ENCODE data around the gene SNRPB2.

Gene SNRPB2

GRCh38 chr20:16729565-16730460 is at the start of gene SNRPB2:
TSS of gene SNRPB2 (plus strand) at chr20:16730026. CDS start at chr20:16731703, 1,677 bp downstream.
- peaks cover 46% of the 10 kb centered on the region for H3K36me3 Mint-ChIP-seq
- peak within 1 kb of the TSS; percentile 99 for H3K27ac Mint-ChIP-seq
- DNase-seq (ENCODE audit: low spot score in 2 of 2), result peak; percentile 69 to 90
- peak; percentile 93 for ATAC-seq
- peaks cover 54% of the 10 kb centered on the region for H3K4me1 Mint-ChIP-seq
- H3K9me3 Mint-ChIP-seq, result peaks cover 4% of the 10 kb centered on the region
- H3K4me3 Mint-ChIP-seq, result peak within 1 kb of the TSS; percentile 98

GRCh38 chr20:16684416-16684815 is 45.4 kb upstream of the SNRPB2 start:
- no peaks in the 10 kb centered on the region for H3K9me3 Mint-ChIP-seq
- H3K4me1 Mint-ChIP-seq, result no peaks in the 10 kb centered on the region
- no peaks in the 10 kb centered on the region for H3K36me3 Mint-ChIP-seq
- ATAC-seq, result no peak
- no peak overlapping the region for H3K27ac Mint-ChIP-seq
- H3K4me3 Mint-ChIP-seq, result no peak overlapping the region
- no peak for DNase-seq (ENCODE audit: low spot score in 2 of 2)

GRCh38 chr20:16689906-16690305 is 39.9 kb upstream of the SNRPB2 start:
- H3K36me3 Mint-ChIP-seq, result no peaks in the 10 kb centered on the region
- DNase-seq (ENCODE audit: low spot score in 2 of 2), result no peak
- ATAC-seq, result no peak
- no peaks in the 10 kb centered on the region for H3K4me1 Mint-ChIP-seq
- no peak overlapping the region for H3K4me3 Mint-ChIP-seq
- no peaks in the 10 kb centered on the region for H3K9me3 Mint-ChIP-seq
- H3K27ac Mint-ChIP-seq, result no peak overlapping the region

- H3K4me3 Mint-ChIP-seq, result no peak overlapping the region
- no peaks in the 10 kb centered on the region for H3K36me3 Mint-ChIP-seq
- DNase-seq (ENCODE audit: low spot score in 2 of 2) (no peak), ATAC-seq (no peak)
- no peaks in the 10 kb centered on the region for H3K4me1 Mint-ChIP-seq
- H3K27ac Mint-ChIP-seq, result no peak overlapping the region
- no peaks in the 10 kb centered on the region for H3K9me3 Mint-ChIP-seq
These were observed 38.4 kb upstream of the SNRPB2 start for GRCh38 chr20:16691381-16691780.

DNA sequence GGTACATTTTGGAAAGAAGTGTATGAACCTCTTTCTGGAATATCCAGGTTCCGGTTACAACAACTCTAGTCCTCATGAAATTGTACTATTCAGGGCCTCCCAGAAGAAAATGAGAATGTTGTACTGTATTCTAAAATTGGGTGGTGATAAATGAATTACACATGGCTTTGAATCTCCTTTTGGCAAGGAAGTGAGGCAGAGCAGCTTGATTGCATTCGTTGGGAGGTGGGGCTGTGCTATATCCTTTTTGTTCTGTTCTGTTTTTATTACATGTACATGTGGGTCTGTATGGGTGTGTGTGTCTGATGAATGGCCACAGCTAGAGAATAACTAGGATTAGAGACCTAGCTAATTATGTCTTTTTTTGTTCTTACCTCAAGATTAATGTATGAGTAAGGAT is 37.8 kb upstream of the SNRPB2 start:
- no peak overlapping the region for H3K27ac Mint-ChIP-seq
- H3K4me1 Mint-ChIP-seq, result no peaks in the 10 kb centered on the region
- DNase-seq (ENCODE audit: low spot score in 2 of 2), result no peak
- no peaks in the 10 kb centered on the region for H3K36me3 Mint-ChIP-seq
- H3K4me3 Mint-ChIP-seq, result no peak overlapping the region
- no peaks in the 10 kb centered on the region for H3K9me3 Mint-ChIP-seq
- no peak for ATAC-seq

DNA sequence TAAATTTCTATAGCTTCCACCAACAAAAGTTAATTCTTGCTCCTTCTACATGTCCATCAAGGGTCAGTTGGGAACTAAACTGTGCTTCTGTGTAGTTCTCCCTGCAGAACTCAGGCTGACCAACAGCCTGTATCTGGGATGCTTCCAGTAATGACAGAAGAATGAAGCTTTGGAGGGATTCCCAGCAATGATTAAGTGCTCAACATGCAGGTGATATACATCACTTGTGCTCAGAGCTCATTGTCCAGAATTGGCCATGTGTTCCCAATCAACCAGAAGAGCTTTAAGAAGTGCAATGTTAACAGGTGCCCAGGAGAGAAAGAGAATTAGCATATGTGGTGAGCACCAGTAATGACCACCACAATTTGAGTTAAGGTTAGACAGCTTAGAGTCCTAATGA is 37.4 kb upstream of the SNRPB2 start:
- ATAC-seq (no peak), DNase-seq (ENCODE audit: low spot score in 2 of 2) (no peak)
- H3K4me1 Mint-ChIP-seq, result no peaks in the 10 kb centered on the region
- no peak overlapping the region for H3K27ac Mint-ChIP-seq
- no peaks in the 10 kb centered on the region for H3K9me3 Mint-ChIP-seq
- H3K4me3 Mint-ChIP-seq, result no peak overlapping the region
- no peaks in the 10 kb centered on the region for H3K36me3 Mint-ChIP-seq

GRCh38 chr20:16693278-16693677 is 36.5 kb upstream of the SNRPB2 start:
- no peaks in the 10 kb centered on the region for H3K36me3 Mint-ChIP-seq
- H3K4me1 Mint-ChIP-seq, result no peaks in the 10 kb centered on the region
- H3K9me3 Mint-ChIP-seq, result no peaks in the 10 kb centered on the region
- no peak for ATAC-seq
- H3K27ac Mint-ChIP-seq, result no peak overlapping the region
- H3K4me3 Mint-ChIP-seq, result no peak overlapping the region
- DNase-seq (ENCODE audit: low spot score in 2 of 2), result no peak

DNA sequence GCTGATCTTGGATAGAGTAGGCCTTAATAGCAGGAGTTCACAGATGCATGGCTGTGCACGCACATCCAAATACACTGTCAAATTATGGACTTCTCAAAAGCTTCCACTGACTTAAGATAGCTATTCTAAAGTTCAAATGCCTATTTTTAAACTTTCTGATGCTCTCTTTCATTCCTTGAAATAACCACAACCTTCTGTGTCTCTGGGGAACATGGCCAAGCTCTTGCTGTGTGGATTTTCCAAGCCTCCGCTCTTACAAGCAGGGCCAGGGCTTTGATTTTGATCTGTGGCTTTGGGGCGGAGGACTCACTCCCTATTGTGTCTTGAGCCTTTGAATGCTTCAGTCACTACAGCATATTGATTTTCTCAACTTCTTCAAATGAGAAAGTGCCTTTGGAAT is 35.7 kb upstream of the SNRPB2 start:
- Mint-ChIP-seq H3K4me1 (no peaks in the 10 kb centered on the region), H3K4me3 (no peak overlapping the region), H3K9me3 (no peaks in the 10 kb centered on the region), H3K27ac (no peak overlapping the region), H3K36me3 (no peaks in the 10 kb centered on the region)
- DNase-seq (ENCODE audit: low spot score in 2 of 2) (no peak), ATAC-seq (no peak)

GRCh38 chr20:16695628-16696027 is 34.2 kb upstream of the SNRPB2 start:
- Mint-ChIP-seq H3K9me3 (no peaks in the 10 kb centered on the region), H3K4me3 (no peak overlapping the region), H3K36me3 (no peaks in the 10 kb centered on the region), H3K27ac (no peak overlapping the region), H3K4me1 (no peaks in the 10 kb centered on the region)
- DNase-seq (ENCODE audit: low spot score in 2 of 2) (no peak), ATAC-seq (no peak)

- no peak for ATAC-seq
- Mint-ChIP-seq H3K9me3 (no peaks in the 10 kb centered on the region), H3K36me3 (no peaks in the 10 kb centered on the region), H3K4me3 (no peak overlapping the region), H3K27ac (no peak overlapping the region), H3K4me1 (no peaks in the 10 kb centered on the region)
- no peak for DNase-seq (ENCODE audit: low spot score in 2 of 2)
These were observed 30.5 kb upstream of the SNRPB2 start for GRCh38 chr20:16699293-16699692.

DNA sequence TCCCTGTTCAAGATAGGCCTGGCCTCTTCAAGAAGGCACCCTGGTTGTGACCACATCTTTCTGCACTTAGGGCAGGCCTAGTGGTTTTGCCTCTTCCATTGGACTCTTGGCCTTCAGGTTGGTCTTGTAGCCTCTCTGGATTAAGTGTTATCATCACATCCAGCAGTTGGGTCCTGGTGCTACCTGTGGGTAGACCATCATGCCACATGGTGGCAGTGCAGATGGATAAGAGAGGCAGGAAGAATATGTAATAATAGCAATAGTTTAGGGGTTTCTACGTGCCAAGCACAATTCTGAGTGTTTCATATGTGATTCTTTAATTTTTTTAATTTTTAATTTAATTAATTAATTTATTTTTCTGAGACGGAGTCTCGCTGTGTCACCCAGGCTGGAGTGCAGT is 28.5 kb upstream of the SNRPB2 start:
- DNase-seq (ENCODE audit: low spot score in 2 of 2), result peak in 1 of 2 donors; percentile 52
- Mint-ChIP-seq H3K9me3 (no peaks in the 10 kb centered on the region), H3K4me3 (no peak overlapping the region), H3K36me3 (no peaks in the 10 kb centered on the region), H3K4me1 (no peaks in the 10 kb centered on the region), H3K27ac (no peak overlapping the region)
- ATAC-seq, result peak; percentile 52

DNA sequence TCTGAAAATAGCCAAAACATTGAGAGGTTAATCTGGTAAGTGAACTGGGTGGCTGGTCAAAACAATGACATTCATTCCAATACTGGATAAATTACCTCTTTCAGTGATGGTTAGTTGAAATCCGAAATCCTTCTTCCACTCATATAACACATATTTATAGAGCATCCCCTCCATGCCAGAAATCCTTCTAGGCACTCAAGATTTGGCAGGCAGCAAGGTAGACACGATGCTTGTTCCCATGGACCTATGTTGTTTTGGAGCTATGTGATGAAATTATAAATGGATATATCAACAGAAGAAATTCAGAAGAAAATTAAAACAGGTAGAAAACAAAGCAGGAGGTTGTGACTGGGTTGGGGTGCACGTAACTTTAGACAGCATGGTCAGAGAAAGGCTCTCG is 26.3 kb upstream of the SNRPB2 start:
- DNase-seq (ENCODE audit: low spot score in 2 of 2) (no peak), ATAC-seq (no peak)
- Mint-ChIP-seq H3K4me1 (peaks cover 10% of the 10 kb centered on the region), H3K4me3 (no peak overlapping the region), H3K27ac (no peak overlapping the region), H3K9me3 (no peaks in the 10 kb centered on the region), H3K36me3 (no peaks in the 10 kb centered on the region)

DNA sequence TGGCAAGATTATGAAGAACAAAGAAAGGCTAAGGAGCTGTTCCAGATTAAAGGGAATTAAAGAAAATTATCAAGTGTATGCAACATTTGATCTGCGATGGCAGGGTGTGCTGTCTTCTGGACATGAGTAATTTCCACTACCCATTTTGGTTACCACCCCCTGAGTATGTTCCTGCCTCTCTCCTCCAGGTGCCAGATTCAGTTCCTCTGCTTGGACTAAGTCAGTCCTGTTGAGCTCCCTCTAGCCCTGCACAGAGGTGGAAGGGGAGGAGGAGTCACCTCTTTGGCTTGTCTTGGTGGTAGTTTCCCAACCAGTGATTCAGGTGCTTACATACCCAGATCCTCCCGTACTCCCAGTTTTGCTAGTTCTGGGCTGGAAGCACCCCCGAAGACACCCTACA is 22.2 kb upstream of the SNRPB2 start:
- Mint-ChIP-seq H3K27ac (no peak overlapping the region), H3K4me1 (peaks cover 20% of the 10 kb centered on the region), H3K36me3 (no peaks in the 10 kb centered on the region), H3K4me3 (no peak overlapping the region), H3K9me3 (no peaks in the 10 kb centered on the region)
- DNase-seq (ENCODE audit: low spot score in 2 of 2) (no peak), ATAC-seq (peak; percentile 57)

DNA sequence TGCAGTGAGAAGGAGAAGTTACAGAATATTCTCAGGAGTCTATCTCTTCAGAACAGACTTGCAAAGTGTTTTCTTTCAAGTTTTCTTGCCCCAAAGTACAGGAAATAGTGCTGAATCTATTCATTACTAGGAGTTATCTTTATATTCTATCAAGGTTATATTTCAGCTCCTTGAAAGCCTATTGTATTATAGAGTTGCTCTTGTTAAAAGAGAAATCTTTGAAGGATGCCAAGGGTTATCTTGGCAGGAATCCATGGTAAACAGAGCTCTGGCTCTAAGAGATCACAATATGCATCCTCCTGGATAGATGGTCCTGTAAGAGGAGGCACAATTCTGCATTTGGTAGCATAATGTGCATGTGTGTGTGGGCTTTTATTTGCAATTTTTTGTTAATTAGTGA is 21.2 kb upstream of the SNRPB2 start:
- Mint-ChIP-seq H3K4me3 (no peak overlapping the region), H3K27ac (no peak overlapping the region), H3K4me1 (peaks cover 20% of the 10 kb centered on the region)

DNA sequence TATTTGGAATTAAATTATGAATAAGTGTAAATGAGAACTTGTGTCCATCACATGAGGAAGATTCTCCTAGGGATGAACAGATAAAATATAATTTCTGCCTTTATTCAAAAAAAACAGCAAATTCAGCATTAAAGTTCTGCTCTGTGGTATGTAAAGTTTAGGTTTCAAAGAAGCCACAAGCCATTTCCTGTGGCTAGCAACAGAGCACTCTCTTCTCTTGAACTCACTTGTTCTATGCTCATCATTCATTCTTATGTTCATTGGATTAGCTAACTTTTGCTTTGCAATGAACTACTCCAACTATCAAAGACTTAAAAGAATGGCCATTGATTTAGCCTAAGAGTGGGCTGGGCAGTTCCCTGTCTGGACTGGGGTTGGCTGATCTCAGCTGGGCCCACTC is 20.8 kb upstream of the SNRPB2 start:
- no peak overlapping the region for H3K27ac Mint-ChIP-seq
- no peaks in the 10 kb centered on the region for H3K9me3 Mint-ChIP-seq
- no peak overlapping the region for H3K4me3 Mint-ChIP-seq
- peaks cover 20% of the 10 kb centered on the region for H3K4me1 Mint-ChIP-seq
- DNase-seq (ENCODE audit: low spot score in 2 of 2), result no peak
- H3K36me3 Mint-ChIP-seq, result no peaks in the 10 kb centered on the region
- ATAC-seq, result peak; percentile 94

More for the DNA sequence above, 21.2 kb upstream of the SNRPB2 start:
- ATAC-seq (no peak), DNase-seq (ENCODE audit: low spot score in 2 of 2) (no peak)
- Mint-ChIP-seq H3K36me3 (no peaks in the 10 kb centered on the region), H3K9me3 (no peaks in the 10 kb centered on the region)

GRCh38 chr20:16710781-16711180 is 19.0 kb upstream of the SNRPB2 start:
- peaks cover 20% of the 10 kb centered on the region for H3K4me1 Mint-ChIP-seq

More at GRCh38 chr20:16710781-16711180, 19.0 kb upstream of the SNRPB2 start:
- Mint-ChIP-seq H3K36me3 (no peaks in the 10 kb centered on the region), H3K4me3 (no peak overlapping the region), H3K27ac (no peak overlapping the region), H3K9me3 (no peaks in the 10 kb centered on the region)
- no peak for ATAC-seq
- DNase-seq (ENCODE audit: low spot score in 2 of 2), result no peak

Measured in stimulated activated effector memory CD8-positive, alpha-beta T cell treated with anti-CD3 and anti-CD28 coated beads, Interleukin-12 subunit alpha, Interleukin-12 subunit beta, amount 100 ng/mL, for 72 hours (primary cell).